ENCODE data around the gene PI4KA. TPM values are rescaled to one million over a fixed set of nuclear protein-coding genes. Genes with fewer than 3 reads are reported as not detected.

PI4KA gene
- total RNA-seq, 2 experiments from 2014 or later, result 46.9 to 95.7 TPM

GRCh38 chr22:20766530-20766929, 92.1 kb downstream of the PI4KA start:
- no peaks in the 10 kb centered on the region for H4K20me1 ChIP-seq (ENCODE audit: insufficient read depth, low read length)
- H3K27ac ChIP-seq (ENCODE audit: low read depth, low read length, poor library complexity, severe bottlenecking), result no peak overlapping the region
- ChIA-PET CTCF (ENCODE audit: unreplicated experiment) (no interaction called here), POLR2A (no interaction called here)
- H3K79me2 ChIP-seq (ENCODE audit: insufficient read depth, low read depth, low read length), result no peaks in the 10 kb centered on the region
- H3K4me3 ChIP-seq (ENCODE audit: low read depth, low read length, poor library complexity, severe bottlenecking), result no peak overlapping the region
- no peaks in the 10 kb centered on the region for H3K9me3 ChIP-seq (ENCODE audit: low read length)
- H3K36me3 ChIP-seq (ENCODE audit: insufficient read depth, low read length), result peaks cover 40% of the 10 kb centered on the region
- no peaks in the 10 kb centered on the region for H3K9me2 ChIP-seq (ENCODE audit: insufficient read depth, low read length)
- H3K4me2 ChIP-seq (ENCODE audit: low read length), result no peak overlapping the region
- no TSS peak for BruUV-seq (replicated peaks)
- H3K4me1 ChIP-seq (ENCODE audit: insufficient read depth, low read length, poor library complexity, severe bottlenecking), result peaks cover 6% of the 10 kb centered on the region
- H2AFZ ChIP-seq (ENCODE audit: low read length), result no peak overlapping the region
- intact Hi-C loops (cut with micrococcal nuclease; ENCODE audit: unreplicated experiment), result no loop called here
- no peak for DNase-seq (ENCODE audit: low spot score)
- no peak for TF ChIP-seq CTCF (conservative IDR thresholded peaks at IDR 0.05; ENCODE audit: low read length)

- Histone ChIP-seq H3K9me3 (ENCODE audit: low read length) (no peaks in the 10 kb centered on the region), H3K4me1 (ENCODE audit: insufficient read depth, low read length, poor library complexity, severe bottlenecking) (peaks cover 6% of the 10 kb centered on the region), H4K20me1 (ENCODE audit: insufficient read depth, low read length) (no peaks in the 10 kb centered on the region), H3K27ac (ENCODE audit: low read depth, low read length, poor library complexity, severe bottlenecking) (no peak overlapping the region), H3K4me2 (ENCODE audit: low read length) (no peak overlapping the region), H3K4me3 (ENCODE audit: low read depth, low read length, poor library complexity, severe bottlenecking) (no peak overlapping the region), H3K36me3 (ENCODE audit: insufficient read depth, low read length) (peaks cover 46% of the 10 kb centered on the region), H3K9me2 (ENCODE audit: insufficient read depth, low read length) (no peaks in the 10 kb centered on the region), H2AFZ (ENCODE audit: low read length) (no peak overlapping the region), H3K79me2 (ENCODE audit: insufficient read depth, low read depth, low read length) (no peaks in the 10 kb centered on the region)
- no peak for DNase-seq (ENCODE audit: low spot score)
- BruUV-seq (replicated peaks), result no TSS peak
- TF ChIP-seq CTCF (conservative IDR thresholded peaks at IDR 0.05; ENCODE audit: low read length) (no peak), EZH2phosphoT487 (IDR thresholded peaks at IDR 0.05; ENCODE audit: borderline replicate concordance, low read depth, low read length) (no peak)
- POLR2A ChIA-PET, result no interaction called here
- CTCF ChIA-PET (ENCODE audit: unreplicated experiment), result no interaction called here
- intact Hi-C loops (cut with micrococcal nuclease; ENCODE audit: unreplicated experiment), result no loop called here
Measured at GRCh38 chr22:20765938-20766337, 92.7 kb downstream of the PI4KA start.

GRCh38 chr22:20764729-20765128, 93.9 kb downstream of the PI4KA start:
- DNase-seq (ENCODE audit: low spot score), result no peak
- Histone ChIP-seq H3K9me2 (ENCODE audit: insufficient read depth, low read length) (no peaks in the 10 kb centered on the region), H3K27ac (ENCODE audit: low read depth, low read length, poor library complexity, severe bottlenecking) (no peak overlapping the region), H3K4me1 (ENCODE audit: insufficient read depth, low read length, poor library complexity, severe bottlenecking) (peaks cover 3% of the 10 kb centered on the region), H3K36me3 (ENCODE audit: insufficient read depth, low read length) (peaks cover 52% of the 10 kb centered on the region), H2AFZ (ENCODE audit: low read length) (no peak overlapping the region), H3K4me2 (ENCODE audit: low read length) (no peak overlapping the region), H3K4me3 (ENCODE audit: low read depth, low read length, poor library complexity, severe bottlenecking) (no peak overlapping the region), H3K79me2 (ENCODE audit: insufficient read depth, low read depth, low read length) (no peaks in the 10 kb centered on the region), H3K9me3 (ENCODE audit: low read length) (no peaks in the 10 kb centered on the region), H4K20me1 (ENCODE audit: insufficient read depth, low read length) (no peaks in the 10 kb centered on the region)
- CTCF ChIA-PET (ENCODE audit: unreplicated experiment), result no interaction called here
- intact Hi-C loops (cut with micrococcal nuclease; ENCODE audit: unreplicated experiment), result no loop called here
- BruUV-seq (replicated peaks), result no TSS peak
- POLR2A ChIA-PET, result no interaction called here
- TF ChIP-seq CTCF (conservative IDR thresholded peaks at IDR 0.05; ENCODE audit: low read length) (no peak), EZH2phosphoT487 (IDR thresholded peaks at IDR 0.05; ENCODE audit: borderline replicate concordance, low read depth, low read length) (no peak)

Measured in OCI-LY7 (cell line).